SU-DHL-6 (cell line): ENCODE results near the gene PRR20G.

ENCODE experiments used
- EZH2phosphoT487 ChIP-seq: fragments of 200-600 bp; sonication (generic), shearing (Covaris generic); conservative IDR thresholded peaks from 2 replicates; pipeline ENCODE4 v1.6.1; 2018; ENCODE audit warnings: mild to moderate bottlenecking, antibody characterized with exemption, low read length, moderate library complexity, mixed read lengths
- TF ChIP-seq, protein P1 (sequence below): fragments of 200-600 bp; sonication (generic); IDR thresholded peaks from one replicate; pipeline ENCODE4 v1.5.1; 2017; ENCODE audit warnings: antibody characterized with exemption, mild to moderate bottlenecking, low read length, moderate library complexity; ENCODE audit not compliant: insufficient read depth, poor library complexity, severe bottlenecking

DNA sequence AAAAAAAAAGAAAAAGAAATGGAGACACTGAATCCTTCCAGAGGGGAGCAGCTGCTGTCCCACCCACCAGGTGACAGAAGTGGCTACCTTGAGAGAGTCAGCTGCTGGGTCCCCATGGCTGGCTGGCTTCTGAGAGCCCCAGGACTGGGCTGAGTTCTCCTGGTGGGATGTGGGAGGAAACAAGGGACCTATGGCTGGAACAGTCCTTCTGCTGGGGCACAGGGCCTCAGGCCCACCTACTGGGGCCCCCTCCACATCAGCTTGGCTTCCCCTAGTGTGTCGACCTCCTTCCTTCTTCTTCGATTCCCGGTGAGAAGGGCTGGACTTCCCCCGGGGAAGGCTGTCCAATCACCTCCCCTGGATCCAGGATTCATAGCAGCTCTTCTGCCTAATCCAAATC lies 32.3 kb downstream of the PRR20G start:
- TF ChIP-seq, protein P1, sequence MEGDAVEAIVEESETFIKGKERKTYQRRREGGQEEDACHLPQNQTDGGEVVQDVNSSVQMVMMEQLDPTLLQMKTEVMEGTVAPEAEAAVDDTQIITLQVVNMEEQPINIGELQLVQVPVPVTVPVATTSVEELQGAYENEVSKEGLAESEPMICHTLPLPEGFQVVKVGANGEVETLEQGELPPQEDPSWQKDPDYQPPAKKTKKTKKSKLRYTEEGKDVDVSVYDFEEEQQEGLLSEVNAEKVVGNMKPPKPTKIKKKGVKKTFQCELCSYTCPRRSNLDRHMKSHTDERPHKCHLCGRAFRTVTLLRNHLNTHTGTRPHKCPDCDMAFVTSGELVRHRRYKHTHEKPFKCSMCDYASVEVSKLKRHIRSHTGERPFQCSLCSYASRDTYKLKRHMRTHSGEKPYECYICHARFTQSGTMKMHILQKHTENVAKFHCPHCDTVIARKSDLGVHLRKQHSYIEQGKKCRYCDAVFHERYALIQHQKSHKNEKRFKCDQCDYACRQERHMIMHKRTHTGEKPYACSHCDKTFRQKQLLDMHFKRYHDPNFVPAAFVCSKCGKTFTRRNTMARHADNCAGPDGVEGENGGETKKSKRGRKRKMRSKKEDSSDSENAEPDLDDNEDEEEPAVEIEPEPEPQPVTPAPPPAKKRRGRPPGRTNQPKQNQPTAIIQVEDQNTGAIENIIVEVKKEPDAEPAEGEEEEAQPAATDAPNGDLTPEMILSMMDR = no peak
- TF ChIP-seq EZH2phosphoT487 = no peak
